RWPE2 (cell line): Measurements from ENCODE around the gene C13orf46.

Experiments
- ATAC-seq: fragments of 200-7000 bp; cut with Tn5 transposase; 3 replicates; pipeline ENCODE4 v1.9.1; 2021; ENCODE audit warnings: low read depth
- DNase-seq: peaks from one replicate; pipeline ENCODE4 v3.0.0-alpha.2; 2020; ENCODE audit warnings: low spot score
- H3K27ac ChIP-seq: fragments of 450-650 bp; 2 replicates; pipeline ENCODE4 v1.5.1; 2017; ENCODE audit warnings: mild to moderate bottlenecking; ENCODE audit not compliant: poor library complexity, severe bottlenecking
- H3K27me3 ChIP-seq: fragments of 250-450 bp; sonication (Bioruptor Pico); 2 replicates; pipeline ENCODE4 v1.5.1; 2021; ENCODE audit warnings: mild to moderate bottlenecking, moderate library complexity; ENCODE audit not compliant: insufficient read depth, poor library complexity, severe bottlenecking
- H3K36me3 ChIP-seq: fragments of 250-450 bp; sonication (Bioruptor Pico); 2 replicates; pipeline ENCODE4 v1.5.1; 2020; ENCODE audit warnings: low read depth, mild to moderate bottlenecking, moderate library complexity
- H3K4me1 ChIP-seq: fragments of 250-450 bp; sonication (Bioruptor Pico); 2 replicates; pipeline ENCODE4 v1.5.1; 2021; ENCODE audit warnings: mild to moderate bottlenecking, moderate library complexity; ENCODE audit not compliant: insufficient read depth, poor library complexity, severe bottlenecking
- H3K4me3 ChIP-seq: fragments of 250-450 bp; sonication (Bioruptor Pico); 2 replicates; pipeline ENCODE4 v1.5.1; 2021; ENCODE audit warnings: mild to moderate bottlenecking, moderate library complexity; ENCODE audit not compliant: severe bottlenecking
- H3K9me3 ChIP-seq: fragments of 250-450 bp; sonication (Bioruptor Pico); 2 replicates; pipeline ENCODE4 v1.5.1; 2021; ENCODE audit warnings: mild to moderate bottlenecking, moderate library complexity; ENCODE audit not compliant: severe bottlenecking
- CTCF ChIP-seq: fragments of 450-650 bp; IDR thresholded peaks from one replicate; pipeline ENCODE4 v1.5.1; 2017; ENCODE audit warnings: mild to moderate bottlenecking, moderate library complexity; ENCODE audit not compliant: poor library complexity, severe bottlenecking

The C13orf46 gene

GRCh38 chr13:114005206-114005724, 31.4 kb upstream of the C13orf46 start:
- H3K4me1 ChIP-seq, result no peaks in the 10 kb centered on the region
- no peaks in the 10 kb centered on the region for H3K9me3 ChIP-seq
- no peak overlapping the region for H3K4me3 ChIP-seq
- no peak for TF ChIP-seq CTCF
- DNase-seq (peak; percentile 44), ATAC-seq (no peak)
- no peaks in the 10 kb centered on the region for H3K27me3 ChIP-seq
- H3K36me3 ChIP-seq, result peaks cover 13% of the 10 kb centered on the region
- no peak overlapping the region for H3K27ac ChIP-seq

- Histone ChIP-seq H3K9me3 (no peaks in the 10 kb centered on the region), H3K27me3 (no peaks in the 10 kb centered on the region), H3K4me3 (no peak overlapping the region), H3K36me3 (peaks cover 7% of the 10 kb centered on the region), H3K4me1 (no peaks in the 10 kb centered on the region), H3K27ac (no peak overlapping the region)
- DNase-seq (peak; percentile 19), ATAC-seq (no peak)
- no peak for TF ChIP-seq CTCF
Observed at GRCh38 chr13:114004420-114005205, 30.7 kb upstream of the C13orf46 start.

- Histone ChIP-seq H3K4me3 (no peak overlapping the region), H3K36me3 (no peaks in the 10 kb centered on the region), H3K4me1 (no peaks in the 10 kb centered on the region), H3K27me3 (no peaks in the 10 kb centered on the region), H3K27ac (no peak overlapping the region), H3K9me3 (no peaks in the 10 kb centered on the region)
- TF ChIP-seq CTCF, result no peak
- ATAC-seq, result no peak
- DNase-seq, result peak; percentile 45
Observed at GRCh38 chr13:114002771-114003321, 29.0 kb upstream of the C13orf46 start.

- H3K27me3 ChIP-seq, result no peaks in the 10 kb centered on the region
- no peak for TF ChIP-seq CTCF
- no peak for ATAC-seq
- no peak overlapping the region for H3K4me3 ChIP-seq
- H3K9me3 ChIP-seq, result no peaks in the 10 kb centered on the region
- H3K27ac ChIP-seq, result no peak overlapping the region
- H3K4me1 ChIP-seq, result no peaks in the 10 kb centered on the region
- DNase-seq, result peak; percentile 57
- H3K36me3 ChIP-seq, result no peaks in the 10 kb centered on the region
Observed at GRCh38 chr13:114002009-114002544, 28.2 kb upstream of the C13orf46 start.
